Stimulated activated CD8-positive, alpha-beta memory T cell treated with anti-CD3 and anti-CD28 coated beads, Interleukin-4, amount 100 ng/mL, for 48 hours (primary cell): Measurements from ENCODE around the gene YWHAH.

ENCODE experiments used
- DNase-seq: peaks from one replicate; pipeline ENCODE4 v3.0.0-alpha.2; 2020

The YWHAH gene

GRCh38 chr22:31983911-31984656 lies 39.7 kb downstream of the YWHAH start:
- no peak for DNase-seq

GRCh38 chr22:31987218-31987617 lies 42.9 kb downstream of the YWHAH start:
- no peak for DNase-seq

DNA sequence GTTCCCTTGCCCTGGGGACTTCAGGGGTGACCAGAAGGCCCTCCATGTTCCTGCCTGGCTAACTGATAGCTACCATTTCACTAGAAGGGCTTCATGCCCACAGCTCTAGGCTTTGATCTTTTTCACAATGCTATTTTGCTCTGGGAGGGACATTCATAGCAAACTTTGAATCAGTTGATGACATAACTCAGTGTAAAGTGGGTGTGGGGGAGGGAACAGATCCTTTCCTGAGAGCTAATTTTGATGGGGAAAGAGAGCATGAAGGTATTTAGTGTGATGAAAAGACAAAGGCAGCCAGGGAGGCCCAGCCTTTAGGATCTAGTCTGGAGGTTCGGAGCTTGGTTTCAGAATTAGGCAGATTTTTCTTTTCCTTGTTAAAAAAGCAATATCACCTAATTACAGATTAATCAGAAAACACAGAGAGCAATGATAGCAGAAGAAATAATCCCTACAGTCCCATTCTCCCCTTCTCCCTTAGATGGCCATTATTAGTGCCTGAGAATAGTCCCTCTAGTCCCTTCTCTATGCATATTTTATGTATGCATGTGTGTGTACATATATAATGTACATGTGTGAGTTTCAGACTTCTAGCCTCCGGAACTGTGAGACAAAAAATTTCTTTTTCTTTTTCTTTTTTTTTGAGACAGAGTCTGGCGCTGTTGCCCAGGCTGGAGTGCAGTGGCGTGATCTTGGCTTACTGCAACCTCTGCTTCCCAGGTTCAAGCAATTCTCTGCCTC lies 46.9 kb downstream of the YWHAH start:
- no peak for DNase-seq

DNA sequence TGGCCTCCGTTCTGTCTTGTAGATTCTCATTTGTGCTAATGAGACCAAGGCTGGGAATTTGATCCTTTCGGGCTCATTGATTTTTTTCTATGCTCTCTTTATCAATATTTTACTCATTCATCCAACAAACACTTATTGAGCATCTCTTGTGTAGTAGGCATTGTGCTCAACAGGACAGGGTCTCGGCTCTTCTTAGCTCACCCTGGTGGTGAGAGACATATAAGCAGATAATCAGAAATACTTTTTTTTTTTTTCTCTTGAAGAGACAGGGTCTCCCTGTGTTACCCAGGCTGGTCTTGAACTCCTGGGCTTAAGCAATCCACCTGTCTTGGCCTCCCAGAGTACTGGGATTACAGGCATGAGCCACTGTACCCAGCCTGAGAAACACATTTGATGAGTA lies 50.7 kb downstream of the YWHAH start:
- no peak for DNase-seq

DNA sequence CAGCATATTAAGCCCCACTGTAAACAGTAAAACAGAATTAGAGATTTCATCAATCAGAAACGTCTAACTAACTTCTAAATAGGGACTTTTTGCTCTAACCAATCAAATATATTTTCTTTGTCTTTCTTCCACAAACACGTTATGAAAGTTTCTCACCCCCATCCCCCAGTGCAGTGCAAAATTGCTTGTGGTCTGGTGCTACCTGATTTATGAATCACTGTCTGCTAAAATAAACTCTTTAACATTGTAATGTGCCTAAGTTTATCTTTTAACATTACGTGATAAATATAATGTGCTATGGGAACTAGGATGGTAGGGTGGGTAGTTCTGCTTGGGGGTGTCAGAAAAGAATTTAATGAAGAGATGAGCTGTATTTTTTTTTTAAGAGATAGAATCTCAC lies 51.5 kb downstream of the YWHAH start:
- DNase-seq, result no peak

DNA sequence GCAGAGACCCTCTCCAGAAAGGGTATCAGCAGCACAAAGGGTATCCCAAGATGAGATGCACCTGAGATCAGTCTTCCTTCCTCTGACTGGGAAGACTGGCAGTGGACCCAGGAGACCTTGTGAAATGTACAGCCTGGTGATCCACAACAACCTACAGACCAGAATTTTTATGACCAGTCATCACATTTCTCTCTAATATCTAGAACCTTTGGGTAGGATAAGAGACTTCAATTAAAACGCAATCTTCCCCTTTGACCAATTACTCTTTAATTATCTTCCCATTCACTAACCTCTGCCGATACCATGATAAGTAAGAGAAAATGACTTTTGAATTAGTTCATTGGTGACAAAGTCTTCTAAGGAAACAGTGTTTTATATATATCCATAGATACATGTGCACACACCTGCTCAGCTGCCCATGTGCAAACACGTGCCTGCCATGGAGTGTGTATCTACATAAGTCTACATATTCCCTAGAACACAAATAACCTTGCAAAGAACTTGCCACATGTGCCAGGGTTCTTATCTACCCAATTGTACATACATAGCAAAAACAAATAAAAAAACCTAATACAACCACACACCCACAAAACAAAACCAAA lies 54.5 kb downstream of the YWHAH start:
- no peak for DNase-seq

- no peak for DNase-seq
Measured at GRCh38 chr22:32000181-32000580, 55.8 kb downstream of the YWHAH start.

- no peak for DNase-seq
Measured at GRCh38 chr22:32005453-32005852, 61.1 kb downstream of the YWHAH start.
